T-helper 2 cell treated with Interferon-gamma antibody and Interleukin-4, amounts not matched to agents 5 μg/mL and 100 μg/mL, for 36 hours (primary cell): ENCODE data around the gene USP6NL.

ENCODE experiments used
- DNase-seq: peaks from one replicate; pipeline ENCODE4 v3.0.0; 2021; ENCODE audit warnings: low spot score
- H3K27ac Mint-ChIP-seq: one replicate; pipeline ENCODE4 v1.8.0; 2021; ENCODE audit warnings: mild to moderate bottlenecking, mixed read lengths
- H3K27me3 Mint-ChIP-seq: one replicate; pipeline ENCODE4 v1.8.0; 2021; ENCODE audit warnings: low read depth, mixed read lengths
- H3K36me3 Mint-ChIP-seq: one replicate; pipeline ENCODE4 v1.8.0; 2021; ENCODE audit warnings: low read depth, mixed read lengths
- H3K4me1 Mint-ChIP-seq: one replicate; pipeline ENCODE4 v1.8.0; 2021; ENCODE audit warnings: low read depth, mixed read lengths
- H3K4me3 Mint-ChIP-seq: one replicate; pipeline ENCODE4 v1.8.0; 2022; ENCODE audit warnings: mild to moderate bottlenecking, moderate library complexity, mixed read lengths
- H3K9me3 Mint-ChIP-seq: one replicate; pipeline ENCODE4 v1.8.0; 2021; ENCODE audit warnings: mixed read lengths

The USP6NL gene

DNA sequence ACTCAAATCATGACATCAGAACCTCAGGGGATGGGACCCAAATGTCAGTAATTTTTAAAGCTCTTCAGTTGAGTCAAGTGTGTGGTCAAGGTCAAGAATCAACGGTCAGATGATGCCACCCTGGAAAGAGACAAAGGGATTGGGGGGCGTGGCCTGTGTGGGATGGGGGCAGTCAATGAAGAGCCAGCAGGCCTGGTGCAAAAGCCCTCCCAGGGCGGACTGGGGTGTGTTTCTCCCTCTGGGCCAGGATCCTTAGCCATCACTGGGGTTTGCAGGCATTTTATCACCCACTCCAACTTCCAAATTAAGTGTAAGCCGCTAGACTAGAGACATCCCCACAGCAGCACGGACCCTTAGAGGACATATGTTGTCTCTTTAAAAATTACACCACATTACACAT, 204.7 kb downstream of the USP6NL start:
- H3K27ac Mint-ChIP-seq: no peak overlapping the region
- H3K4me1 Mint-ChIP-seq: peaks cover 22% of the 10 kb centered on the region

GRCh38 chr10:11404901-11405300, 206.5 kb downstream of the USP6NL start:
- H3K4me1 Mint-ChIP-seq: peaks cover 38% of the 10 kb centered on the region
- H3K27me3 Mint-ChIP-seq: peaks cover under 1% of the 10 kb centered on the region
- DNase-seq: no peak
- no peak overlapping the region for H3K4me3 Mint-ChIP-seq
- peaks cover 22% of the 10 kb centered on the region for H3K9me3 Mint-ChIP-seq
- peak overlapping the region; percentile 29 for H3K27ac Mint-ChIP-seq
- peaks cover 10% of the 10 kb centered on the region for H3K36me3 Mint-ChIP-seq

More for the DNA sequence above, 204.7 kb downstream of the USP6NL start:
- DNase-seq: no peak
- peaks cover 5% of the 10 kb centered on the region for H3K27me3 Mint-ChIP-seq
- no peak overlapping the region for H3K4me3 Mint-ChIP-seq
- H3K9me3 Mint-ChIP-seq: peaks cover 22% of the 10 kb centered on the region
- H3K36me3 Mint-ChIP-seq: peaks cover 10% of the 10 kb centered on the region
